Hippocampal formation (tissue), 2 donors: ENCODE data around the gene ESPN.
A peak's percentile ranks its signal among the peaks of the same experiment; 100 is the strongest.
"Not testable (repeated sequence)": the region's sequence is repeated elsewhere in the genome, so short reads cannot be mapped to it uniquely, and the experiment has no call there.

Source experiments
- DNase-seq, 2 donors: peaks; one replicate each; lab custom pipeline; 2025; lab: John Stamatoyannopoulos, UW

Gene ESPN

DNA sequence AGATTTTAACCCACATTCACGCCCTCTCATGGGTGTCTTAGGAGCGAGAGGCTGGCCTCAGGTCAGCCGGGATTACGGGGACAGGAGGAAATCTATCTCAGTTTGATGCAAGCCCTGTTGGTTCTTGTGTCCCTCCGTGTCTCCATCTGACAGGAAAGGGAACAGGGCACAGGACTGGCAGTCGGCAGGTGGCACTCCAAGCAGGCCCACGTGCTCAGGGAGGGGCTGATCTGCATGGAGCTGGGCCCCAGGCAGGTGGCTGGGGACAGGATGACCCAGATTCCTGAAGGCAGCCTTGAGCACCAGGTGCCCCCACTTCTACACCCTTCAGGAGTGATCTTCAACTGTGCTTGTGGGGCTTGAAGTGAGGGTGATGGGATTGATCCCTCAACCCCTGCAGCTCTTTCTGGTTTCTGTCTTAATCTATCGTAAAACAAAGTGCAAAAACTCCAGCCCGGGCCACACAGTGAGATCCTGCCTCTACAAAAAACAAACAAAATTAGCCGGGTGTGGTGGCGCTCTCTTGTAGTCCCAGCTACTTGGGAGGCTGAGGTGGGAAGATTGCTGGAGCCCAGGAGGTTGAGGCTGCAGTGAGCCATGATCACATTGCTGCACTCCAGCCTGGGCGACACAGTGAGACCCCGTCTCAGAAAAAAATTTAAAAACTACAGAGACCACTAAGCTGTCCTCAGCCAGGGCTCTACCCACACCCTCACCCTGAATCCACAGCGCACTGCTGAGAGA lies 58.6 kb downstream of the ESPN start:
- no peak for DNase-seq

DNA sequence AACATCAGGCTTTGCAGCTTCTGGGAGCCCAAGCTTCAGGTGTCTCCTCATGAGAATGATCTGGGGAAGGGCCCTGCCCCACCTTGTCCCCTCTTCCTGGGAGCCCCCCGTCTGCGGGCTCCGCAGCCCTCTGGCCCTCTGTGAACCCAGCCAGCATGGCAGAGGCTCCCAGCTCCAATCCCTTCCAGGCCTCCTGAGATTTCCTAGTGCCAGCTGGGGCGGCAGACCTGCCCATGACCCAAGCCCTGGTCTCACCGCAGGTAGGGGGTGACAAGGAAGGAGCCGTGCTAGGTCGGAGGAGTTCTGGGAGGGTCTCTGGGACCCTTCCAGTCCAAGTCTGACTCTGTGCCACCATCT lies 59.2 kb downstream of the ESPN start:
- DNase-seq: no peak

DNA sequence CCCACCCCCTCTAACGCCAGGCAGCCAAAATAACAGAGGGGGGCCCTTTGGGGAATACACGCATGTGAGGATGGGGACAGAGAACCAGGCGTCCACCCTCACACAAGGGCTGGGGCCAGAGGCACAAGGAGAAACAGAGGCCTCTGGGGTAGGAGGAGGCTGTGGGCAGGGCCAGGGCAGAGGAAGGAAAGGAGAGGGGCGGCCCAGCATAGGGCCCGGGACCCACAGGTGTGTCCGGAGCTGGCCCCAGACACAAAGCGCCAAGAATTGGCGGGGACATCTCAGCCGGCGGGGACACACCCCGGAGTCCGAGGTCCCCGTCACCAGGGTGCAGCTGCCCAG lies 60.2 kb downstream of the ESPN start:
- no peak for DNase-seq

DNA sequence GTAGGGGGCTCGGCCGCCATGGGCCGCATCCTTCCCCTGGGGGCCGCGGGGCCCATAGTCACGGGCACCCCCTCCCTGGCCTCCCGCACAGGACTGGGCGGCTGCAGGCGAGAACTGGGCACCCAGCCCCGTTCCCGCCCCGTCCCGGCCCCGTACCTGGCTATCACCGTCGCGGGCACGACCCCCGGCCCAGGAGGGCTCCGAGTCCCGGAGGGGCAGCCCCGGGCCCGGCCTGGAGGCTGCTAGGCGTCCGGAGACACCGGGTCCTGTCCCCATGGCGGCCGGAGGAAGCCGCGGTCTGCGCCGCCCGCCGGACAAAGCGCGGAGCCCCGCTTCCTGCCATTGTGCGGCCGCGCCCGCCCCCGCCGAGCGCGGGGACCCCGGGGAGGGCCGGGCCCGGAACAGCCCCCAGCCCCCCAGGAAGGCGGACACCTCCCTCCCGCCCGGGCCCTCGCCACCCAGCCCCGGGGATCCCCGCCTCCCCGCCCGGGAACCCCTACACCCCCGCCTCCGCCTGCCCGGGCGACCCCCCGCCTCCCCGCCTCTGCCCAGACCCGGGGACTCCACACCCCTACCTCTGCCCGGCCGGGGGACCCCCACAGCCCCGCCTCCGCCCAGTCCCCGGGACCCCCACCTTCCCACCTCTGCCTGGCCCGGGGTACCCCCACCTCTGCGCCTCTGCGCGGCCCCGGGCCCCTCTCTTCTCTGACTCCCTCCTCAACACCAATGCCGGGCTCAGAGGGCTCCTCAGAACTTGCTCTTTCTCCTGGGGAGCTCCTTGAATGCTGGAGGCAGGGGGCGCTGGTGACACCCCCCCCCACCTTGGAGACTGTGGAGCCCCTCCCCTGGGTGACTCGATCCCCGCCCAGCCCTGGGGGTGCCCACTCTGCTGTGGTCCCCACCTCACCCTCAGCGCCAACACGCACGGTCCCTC lies 60.9 kb downstream of the ESPN start:
- no peak for DNase-seq

- DNase-seq: peak; percentile 43 to 56
Observed at GRCh38 chr1:6486433-6487011, 61.9 kb downstream of the ESPN start.

GRCh38 chr1:6487804-6488484 lies 63.4 kb downstream of the ESPN start:
- no peak for DNase-seq

- no peak for DNase-seq
Observed at GRCh38 chr1:6488602-6489382, 64.2 kb downstream of the ESPN start.

DNA sequence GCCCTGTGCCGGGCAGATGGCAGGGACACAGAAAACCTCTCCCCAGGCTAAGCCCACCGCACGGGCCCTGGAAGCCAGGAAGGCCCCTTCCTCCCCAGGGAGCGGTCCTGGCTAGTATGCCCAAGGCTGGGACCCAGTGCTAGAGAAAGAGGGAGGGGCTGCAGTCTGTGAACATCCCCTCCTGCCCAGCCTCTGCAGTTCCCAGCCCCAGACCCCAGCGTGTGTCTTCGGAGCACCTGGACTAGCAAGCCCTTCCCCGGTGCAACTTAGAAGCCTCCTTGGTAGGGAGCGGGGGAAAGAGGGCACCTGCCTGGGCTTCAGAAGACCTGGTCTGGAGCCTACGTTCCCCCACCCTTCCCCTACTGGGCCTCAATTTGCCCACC lies 64.8 kb downstream of the ESPN start:
- DNase-seq: no peak

DNA sequence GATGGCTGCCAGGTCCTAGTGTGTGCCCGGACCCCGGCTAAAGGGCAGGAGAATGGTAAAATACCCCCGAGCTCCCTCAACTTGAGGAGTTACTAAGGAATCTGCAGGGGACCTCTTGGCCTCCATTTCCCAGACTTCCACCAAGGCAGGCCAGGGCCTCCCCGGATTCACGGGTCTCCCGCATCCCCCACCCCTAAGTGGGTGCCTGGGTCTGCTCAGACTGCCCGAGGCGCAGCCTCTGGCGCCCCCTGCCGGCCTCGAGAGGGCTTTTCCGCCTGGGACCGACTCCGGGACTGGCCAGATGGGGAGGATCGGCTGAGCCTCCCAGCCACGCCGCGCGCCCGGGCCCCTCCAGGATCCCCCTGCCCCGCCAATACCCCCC lies 65.2 kb downstream of the ESPN start:
- DNase-seq: peak in 1 of 2 donors; percentile 50

DNA sequence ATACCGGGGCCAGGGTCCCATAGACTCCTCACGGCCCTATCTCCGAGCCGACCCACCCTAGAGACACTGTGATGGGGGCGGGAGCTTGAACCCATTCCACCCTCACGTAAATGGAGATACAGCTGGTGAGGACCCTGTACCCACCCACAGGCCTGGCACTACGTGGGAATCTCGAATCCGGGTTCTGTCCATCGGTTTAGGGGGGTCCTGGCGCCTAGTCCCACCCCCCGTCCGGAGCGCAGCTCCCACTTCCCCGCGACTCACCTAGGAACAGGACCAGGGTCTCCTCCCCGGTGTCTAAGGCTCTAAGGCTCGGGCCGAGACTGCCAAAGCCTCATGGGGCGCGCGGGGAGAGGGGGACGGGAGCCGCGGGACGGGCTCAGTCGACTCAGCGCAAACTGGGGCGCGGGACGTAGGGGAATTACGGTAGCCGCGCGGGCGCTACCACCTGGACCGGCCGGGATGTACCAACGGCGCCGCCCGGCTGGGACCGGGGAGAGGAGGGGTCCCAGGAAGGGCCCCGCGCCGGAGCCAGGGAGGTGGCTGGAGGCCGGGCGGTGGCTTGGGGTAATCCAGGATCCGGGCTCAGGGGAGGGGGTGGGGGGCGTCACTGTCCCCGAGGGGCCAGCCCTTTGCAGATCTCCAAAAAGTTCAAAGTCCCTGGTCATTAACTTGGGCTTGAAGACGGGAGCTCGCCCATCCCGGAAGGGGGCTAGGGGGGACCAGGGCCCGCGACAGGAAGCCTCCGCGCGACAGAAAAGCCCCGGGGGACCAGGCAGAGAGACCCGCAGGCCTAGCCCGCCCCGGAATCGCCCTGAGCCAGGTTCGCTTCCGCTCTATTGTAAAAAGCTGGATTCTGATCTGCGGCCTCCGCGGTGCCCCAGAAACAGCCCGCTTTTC lies 65.9 kb downstream of the ESPN start:
- DNase-seq: no peak

DNA sequence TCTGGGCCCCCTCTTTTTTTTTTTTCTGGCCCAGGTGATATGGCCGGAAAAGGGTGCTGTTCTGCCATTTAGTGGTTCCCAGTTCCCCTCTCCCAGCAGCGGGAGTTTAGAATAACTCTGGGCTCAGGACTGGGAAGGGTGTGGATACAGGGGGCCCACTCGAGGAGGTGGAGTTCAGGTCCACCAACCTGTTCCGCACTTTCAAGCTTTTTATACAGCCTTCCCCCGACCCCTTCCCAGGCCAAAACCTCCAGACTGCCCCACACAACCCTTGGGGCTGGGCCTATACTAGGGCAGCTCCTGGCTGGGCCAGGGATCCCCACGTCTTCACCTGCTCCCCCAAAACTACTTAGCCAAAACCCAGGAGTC lies 66.5 kb downstream of the ESPN start:
- DNase-seq: no peak

DNA sequence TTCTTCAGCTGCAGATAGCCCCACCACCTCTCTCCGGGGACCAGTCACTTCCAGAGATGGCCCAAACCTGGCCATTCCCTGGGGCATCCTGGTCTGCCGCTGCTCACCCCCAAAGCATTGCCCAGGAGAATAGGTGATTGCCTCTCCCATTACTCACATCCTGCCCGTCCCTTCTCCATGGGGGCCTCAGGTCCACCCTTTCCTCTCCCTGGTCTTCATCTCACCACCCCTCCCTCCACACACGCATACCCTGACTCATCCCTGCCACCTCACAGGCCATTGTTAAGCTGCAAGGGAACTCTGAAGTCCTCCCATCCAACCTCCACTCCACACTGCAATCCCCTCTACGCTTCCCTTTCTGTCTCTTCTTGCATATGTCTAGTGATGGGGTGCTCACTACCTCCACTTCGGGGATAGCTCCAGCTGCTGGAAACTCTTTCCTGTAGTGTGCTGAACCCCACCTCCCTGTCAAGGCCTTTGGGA lies 66.9 kb downstream of the ESPN start, which contains the start of gene PLEKHG5:
Gene PLEKHG5, minus strand, starts transcription at position 188 of the 483 bp plus-strand sequence. CDS start 14,096 bp downstream, outside the sequence.
- DNase-seq: no peak

DNA sequence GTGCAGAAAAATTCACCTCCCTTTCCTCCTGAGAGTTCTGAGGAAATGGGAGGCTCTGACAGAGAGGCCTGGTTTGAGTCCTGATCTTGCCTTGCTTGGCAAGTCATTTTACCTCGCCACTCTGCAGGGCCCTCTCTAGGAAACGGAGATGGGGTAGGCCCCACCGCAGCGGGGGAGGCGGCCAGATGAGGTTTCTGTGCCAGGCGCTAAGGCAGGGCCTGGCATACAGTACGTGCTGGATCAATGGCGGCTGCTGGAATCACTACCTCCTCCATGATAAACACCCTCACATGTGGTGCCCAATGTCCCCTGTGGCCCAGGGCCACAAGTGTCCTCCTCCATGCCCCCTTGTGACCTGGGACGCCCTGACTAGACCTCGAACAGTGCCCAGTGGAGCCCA lies 67.4 kb downstream of the ESPN start:
- DNase-seq: no peak

DNA sequence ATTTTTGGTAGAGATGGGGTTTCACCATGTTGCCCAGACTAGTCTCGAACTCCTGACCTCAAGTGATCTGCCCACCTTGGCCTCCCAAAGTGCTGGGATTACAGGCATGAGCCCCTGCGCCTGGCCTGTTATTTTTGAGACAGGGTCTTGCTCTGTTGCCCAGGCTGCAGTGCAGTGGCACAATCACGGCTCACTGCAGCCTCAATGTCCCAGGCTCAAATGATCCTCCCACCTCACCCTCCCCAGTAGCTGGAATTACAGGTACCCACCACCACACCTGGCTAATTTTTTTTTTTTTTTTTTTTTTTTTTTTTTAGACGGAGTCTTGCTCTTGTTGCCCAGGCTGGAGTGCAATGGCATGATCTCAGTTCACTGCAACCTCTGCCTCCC lies 69.3 kb downstream of the ESPN start:
- DNase-seq: not testable (repeated sequence)

GRCh38 chr1:6494627-6495026 lies 70.1 kb downstream of the ESPN start:
- DNase-seq: no peak

GRCh38 chr1:6495041-6495441 lies 70.5 kb downstream of the ESPN start:
- no peak for DNase-seq

GRCh38 chr1:6495540-6496364 lies 71.2 kb downstream of the ESPN start:
- DNase-seq: no peak

DNA sequence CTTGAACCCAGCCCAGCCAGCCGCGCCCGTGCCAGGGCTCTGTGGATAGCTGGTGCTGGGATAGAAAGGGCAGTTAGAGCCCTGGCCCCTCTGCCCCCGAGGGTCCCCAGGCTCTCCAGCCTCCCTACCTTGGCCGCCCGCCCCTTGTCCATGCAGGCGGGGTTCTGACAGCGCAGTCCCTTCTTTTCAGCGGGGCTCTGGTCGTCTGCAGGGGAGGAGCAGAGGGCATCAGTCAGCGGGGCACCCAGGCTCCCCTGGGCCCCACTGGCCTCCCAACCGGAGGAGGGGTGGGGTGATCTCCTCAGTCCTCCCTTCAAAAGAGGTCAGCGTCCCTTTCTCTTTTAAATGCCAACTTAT lies 71.8 kb downstream of the ESPN start:
- DNase-seq: no peak

DNA sequence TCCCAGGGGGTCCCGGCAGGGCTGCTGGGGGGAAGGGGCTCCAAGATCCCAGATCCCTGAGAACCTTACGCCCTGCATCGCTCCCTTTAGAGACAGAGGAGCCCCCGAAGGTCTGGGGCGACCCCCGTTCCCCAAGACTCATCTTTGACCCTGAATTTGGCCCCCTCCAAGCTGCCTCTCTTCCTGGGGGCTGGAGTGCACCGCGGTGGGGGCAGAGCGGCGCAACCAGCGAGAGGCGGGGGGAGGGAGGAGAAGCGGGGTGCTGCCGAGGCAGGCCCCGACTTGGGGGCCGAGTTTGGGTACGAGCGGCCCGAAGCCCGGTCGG lies 72.3 kb downstream of the ESPN start:
- DNase-seq: no peak
